ENCODE measurements around the gene GFOD1. TPM values are rescaled to one million over a fixed set of nuclear protein-coding genes. Genes with fewer than 3 reads are reported as not detected.
A peak's percentile ranks its signal among the peaks of the same experiment; 100 is the strongest.

GFOD1 gene
- total RNA-seq, 3 donors from 2014 or later, result 25.5 to 39.0 (median 38.1) TPM

DNA sequence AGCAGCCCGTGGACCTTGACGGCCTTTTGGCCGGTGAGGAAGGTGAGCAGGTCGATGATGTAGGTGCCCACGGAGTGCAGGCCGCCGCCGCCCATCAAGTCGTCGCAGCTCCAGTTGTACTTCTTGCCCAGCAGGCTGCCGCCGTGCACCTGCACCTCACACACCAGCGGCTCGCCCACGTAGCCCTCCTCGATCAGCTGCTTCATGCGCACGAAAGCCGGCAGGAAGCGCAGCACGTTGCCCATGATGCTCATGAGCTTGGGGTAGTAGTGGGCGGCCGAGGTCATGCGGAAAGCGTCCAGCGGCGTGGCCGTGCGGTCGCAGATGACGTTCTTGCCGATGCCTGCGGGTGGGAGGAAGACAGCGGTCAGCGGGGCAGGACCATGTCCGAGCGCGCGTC lies 122.1 kb downstream of the GFOD1 start:
- Mint-ChIP-seq H3K4me3 (no peak overlapping the region), H3K36me3 (ENCODE audit: insufficient read depth) (no peaks in the 10 kb centered on the region), H3K9me3 (no peaks in the 10 kb centered on the region), H3K4me1 (ENCODE audit: low read depth) (peaks cover 6% of the 10 kb centered on the region), H3K27me3 (ENCODE audit: low read depth) (no peaks in the 10 kb centered on the region)
- ATAC-seq (no peak), DNase-seq (no peak)

DNA sequence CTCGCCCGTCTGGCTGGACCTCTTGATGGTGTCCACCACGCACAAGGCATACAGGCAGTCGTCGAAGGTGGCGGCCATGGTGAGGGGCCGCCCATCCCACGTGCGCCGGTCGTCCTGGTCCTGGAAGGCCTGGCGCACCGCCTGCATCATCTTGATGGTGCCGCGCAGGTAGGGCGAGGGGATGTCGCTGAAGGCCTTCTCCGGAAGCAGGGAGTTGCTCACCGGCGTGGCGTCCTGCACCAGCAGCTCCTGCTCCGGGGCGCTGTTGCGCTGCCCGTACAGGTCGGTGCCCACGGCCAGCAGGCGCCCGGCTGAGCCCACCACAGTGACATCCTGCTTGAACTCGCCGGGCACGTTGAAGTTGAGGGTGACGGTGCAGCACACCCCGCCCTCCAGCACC lies 122.6 kb downstream of the GFOD1 start:
- no peak for DNase-seq
- Mint-ChIP-seq H3K36me3 (ENCODE audit: insufficient read depth) (no peaks in the 10 kb centered on the region), H3K4me3 (no peak overlapping the region), H3K27me3 (ENCODE audit: low read depth) (no peaks in the 10 kb centered on the region), H3K4me1 (ENCODE audit: low read depth) (peaks cover 6% of the 10 kb centered on the region), H3K9me3 (no peaks in the 10 kb centered on the region)
- ATAC-seq, result no peak

DNA sequence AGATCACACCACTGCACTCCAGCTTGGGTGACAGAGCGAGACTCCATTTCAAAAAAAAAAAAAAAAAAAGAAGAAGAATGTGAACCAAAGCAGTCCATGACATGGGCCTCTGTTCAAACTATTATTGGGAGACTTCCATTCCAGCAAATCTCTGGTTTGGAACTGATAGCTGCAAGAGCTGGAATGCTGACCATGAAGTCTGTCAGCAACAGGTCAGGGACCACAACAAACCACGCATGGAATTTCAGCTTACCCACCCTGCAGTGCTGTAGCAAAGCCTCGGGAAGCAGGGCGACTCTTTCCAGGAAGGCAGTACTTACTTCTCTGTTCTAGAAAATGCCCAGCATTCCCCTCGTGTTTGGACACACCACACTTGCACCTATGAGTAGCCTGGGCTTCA lies 125.0 kb downstream of the GFOD1 start:
- Mint-ChIP-seq H3K9me3 (no peaks in the 10 kb centered on the region), H3K36me3 (ENCODE audit: insufficient read depth) (no peaks in the 10 kb centered on the region), H3K4me1 (ENCODE audit: low read depth) (peaks cover 10% of the 10 kb centered on the region), H3K27me3 (ENCODE audit: low read depth) (no peaks in the 10 kb centered on the region), H3K4me3 (no peak overlapping the region)
- no peak for ATAC-seq
- DNase-seq, result no peak

GRCh38 chr6:13360671-13361540 lies 126.5 kb downstream of the GFOD1 start:
- no peak overlapping the region for H3K4me3 Mint-ChIP-seq
- no peak for ATAC-seq
- no peak for DNase-seq
- no peaks in the 10 kb centered on the region for H3K27me3 Mint-ChIP-seq (ENCODE audit: low read depth)
- peaks cover 26% of the 10 kb centered on the region for H3K4me1 Mint-ChIP-seq (ENCODE audit: low read depth)
- H3K9me3 Mint-ChIP-seq, result no peaks in the 10 kb centered on the region
- H3K36me3 Mint-ChIP-seq (ENCODE audit: insufficient read depth), result no peaks in the 10 kb centered on the region

GRCh38 chr6:13359287-13359686 lies 128.1 kb downstream of the GFOD1 start:
- H3K4me1 Mint-ChIP-seq (ENCODE audit: low read depth), result peaks cover 40% of the 10 kb centered on the region
- no peaks in the 10 kb centered on the region for H3K27me3 Mint-ChIP-seq (ENCODE audit: low read depth)
- ATAC-seq (no peak), DNase-seq (no peak)
- no peak overlapping the region for H3K4me3 Mint-ChIP-seq
- H3K36me3 Mint-ChIP-seq (ENCODE audit: insufficient read depth), result no peaks in the 10 kb centered on the region
- H3K9me3 Mint-ChIP-seq, result no peaks in the 10 kb centered on the region

DNA sequence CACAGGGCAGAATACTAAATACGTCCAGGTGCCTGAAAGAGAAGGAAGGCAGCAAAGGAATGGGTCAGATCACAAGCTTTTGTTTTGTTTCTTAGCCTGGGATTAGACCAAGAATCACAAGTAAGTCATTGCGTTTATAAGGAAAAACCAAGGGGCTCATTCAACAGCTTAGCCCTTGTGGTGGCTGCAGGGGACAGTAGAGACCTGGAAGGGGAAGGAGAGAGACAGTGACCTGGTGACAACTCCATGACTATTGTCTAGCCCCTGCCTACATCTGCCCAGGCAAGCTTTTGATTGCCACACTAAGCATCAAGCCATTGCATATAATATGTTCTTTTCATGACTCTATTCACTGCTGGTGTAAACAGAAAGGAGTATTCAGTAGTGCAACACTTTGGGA lies 128.9 kb downstream of the GFOD1 start:
- Mint-ChIP-seq H3K36me3 (ENCODE audit: insufficient read depth) (no peaks in the 10 kb centered on the region), H3K4me1 (ENCODE audit: low read depth) (peaks cover 47% of the 10 kb centered on the region), H3K4me3 (no peak overlapping the region), H3K9me3 (no peaks in the 10 kb centered on the region), H3K27me3 (ENCODE audit: low read depth) (no peaks in the 10 kb centered on the region)
- ATAC-seq (no peak), DNase-seq (no peak)

GRCh38 chr6:13357551-13358075 lies 129.8 kb downstream of the GFOD1 start:
- ATAC-seq (no peak), DNase-seq (no peak)
- Mint-ChIP-seq H3K27me3 (ENCODE audit: low read depth) (no peaks in the 10 kb centered on the region), H3K4me3 (no peak overlapping the region), H3K4me1 (ENCODE audit: low read depth) (peaks cover 51% of the 10 kb centered on the region), H3K36me3 (ENCODE audit: insufficient read depth) (no peaks in the 10 kb centered on the region), H3K9me3 (no peaks in the 10 kb centered on the region)

DNA sequence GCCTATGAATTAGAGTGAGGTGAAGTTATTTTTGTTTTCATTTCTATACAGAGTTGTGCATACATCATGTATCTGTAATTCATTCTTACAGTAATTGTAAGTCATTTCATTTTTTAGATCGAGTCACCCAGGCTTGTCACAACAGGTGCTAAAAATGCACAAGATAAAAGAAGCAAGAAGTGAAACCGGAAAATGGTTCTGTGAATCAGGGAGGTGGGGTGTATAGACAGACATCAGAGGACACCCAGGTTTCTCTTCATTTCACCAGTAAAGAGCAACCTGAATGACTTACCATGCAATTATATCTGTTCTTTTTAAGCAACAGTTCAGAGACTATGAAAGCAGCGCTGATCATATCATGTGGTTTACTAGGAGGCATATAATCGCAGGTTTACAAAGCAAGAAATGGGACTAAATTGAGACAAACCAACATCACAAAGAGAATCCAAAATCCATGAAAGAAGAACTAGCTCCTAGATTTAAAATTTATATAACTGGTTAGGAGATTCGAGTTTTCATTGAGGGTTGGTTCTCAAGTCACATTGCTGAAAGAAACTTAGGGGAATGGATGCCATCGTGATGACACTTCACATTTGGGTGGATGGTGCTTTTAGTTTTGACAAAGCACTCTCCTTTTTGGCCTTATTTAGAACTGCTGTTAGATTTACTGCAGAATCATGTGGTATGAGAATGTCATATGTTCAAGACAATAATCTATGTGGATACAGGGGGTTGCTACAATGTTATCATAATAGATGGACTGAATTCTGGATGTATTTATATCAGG lies 131.2 kb downstream of the GFOD1 start:
- DNase-seq (peak; percentile 14), ATAC-seq (peak; percentile 83 to 86)
- Mint-ChIP-seq H3K4me3 (peak overlapping the region; percentile 71), H3K27me3 (ENCODE audit: low read depth) (no peaks in the 10 kb centered on the region), H3K36me3 (ENCODE audit: insufficient read depth) (no peaks in the 10 kb centered on the region), H3K9me3 (no peaks in the 10 kb centered on the region), H3K4me1 (ENCODE audit: low read depth) (peaks cover 51% of the 10 kb centered on the region)

GRCh38 chr6:13355043-13355945 lies 132.1 kb downstream of the GFOD1 start:
- Mint-ChIP-seq H3K4me1 (ENCODE audit: low read depth) (peaks cover 46% of the 10 kb centered on the region), H3K4me3 (peak overlapping the region; percentile 71), H3K27me3 (ENCODE audit: low read depth) (no peaks in the 10 kb centered on the region), H3K9me3 (no peaks in the 10 kb centered on the region), H3K36me3 (ENCODE audit: insufficient read depth) (no peaks in the 10 kb centered on the region)
- ATAC-seq, result peak; percentile 78 to 79
- no peak for DNase-seq

DNA sequence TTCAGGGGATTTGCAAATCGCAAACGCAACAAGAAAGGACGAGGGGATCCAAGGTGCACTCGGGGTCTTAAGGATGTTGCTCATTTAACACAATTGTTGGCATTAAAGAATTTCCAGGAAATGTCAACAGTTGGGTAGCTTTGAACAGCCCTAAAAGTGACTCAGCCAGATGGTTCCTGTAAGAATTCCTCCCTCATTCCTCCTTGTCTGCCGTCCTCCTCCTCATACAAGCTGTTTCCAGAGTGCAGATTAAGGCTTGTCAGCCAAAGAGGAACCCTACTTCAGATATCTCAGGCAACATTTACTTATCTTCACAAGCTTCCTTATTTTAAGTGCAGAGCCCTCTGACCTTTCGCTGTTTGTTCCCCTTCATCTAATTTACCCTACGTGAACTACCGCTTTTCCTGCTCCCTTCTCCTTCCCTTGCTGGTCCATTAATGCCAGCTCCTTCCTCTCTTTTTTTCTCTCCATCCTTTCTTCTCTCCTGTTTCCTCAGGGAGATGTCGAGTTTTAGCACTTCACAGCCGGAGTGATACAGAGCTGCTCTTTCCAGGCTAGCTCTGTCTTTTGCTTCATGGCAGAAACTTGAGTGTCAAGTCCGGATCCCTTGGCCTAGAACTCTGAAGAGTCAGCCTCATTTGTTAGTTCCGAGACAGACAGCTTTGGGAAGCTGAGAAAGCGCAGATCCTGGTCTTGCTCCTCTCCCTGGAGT lies 132.9 kb downstream of the GFOD1 start:
- no peaks in the 10 kb centered on the region for H3K36me3 Mint-ChIP-seq (ENCODE audit: insufficient read depth)
- peaks cover 46% of the 10 kb centered on the region for H3K4me1 Mint-ChIP-seq (ENCODE audit: low read depth)
- no peaks in the 10 kb centered on the region for H3K27me3 Mint-ChIP-seq (ENCODE audit: low read depth)
- no peaks in the 10 kb centered on the region for H3K9me3 Mint-ChIP-seq
- ATAC-seq (no peak), DNase-seq (no peak)
- peak overlapping the region; percentile 71 for H3K4me3 Mint-ChIP-seq

DNA sequence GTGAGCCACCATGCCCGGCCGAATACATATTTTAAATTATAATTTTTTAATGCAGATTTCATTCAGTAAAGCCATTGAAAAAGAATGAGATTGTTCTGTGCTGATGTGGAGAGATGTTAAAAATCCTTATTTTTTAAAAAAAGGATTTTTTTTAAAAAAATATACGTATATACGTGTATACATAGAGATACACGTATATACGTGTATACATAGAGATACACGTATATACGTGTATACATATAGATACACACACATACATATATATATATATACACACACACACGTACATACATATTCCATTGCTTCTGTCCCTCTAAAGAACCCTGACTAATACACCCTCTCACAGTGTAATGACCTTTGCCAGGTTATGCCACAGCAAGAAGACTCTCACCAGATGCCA lies 135.2 kb downstream of the GFOD1 start:
- Mint-ChIP-seq H3K36me3 (ENCODE audit: insufficient read depth) (no peaks in the 10 kb centered on the region), H3K4me1 (ENCODE audit: low read depth) (peaks cover 40% of the 10 kb centered on the region), H3K9me3 (no peaks in the 10 kb centered on the region), H3K27me3 (ENCODE audit: low read depth) (no peaks in the 10 kb centered on the region), H3K4me3 (no peak overlapping the region)
- ATAC-seq (no peak), DNase-seq (no peak)

DNA sequence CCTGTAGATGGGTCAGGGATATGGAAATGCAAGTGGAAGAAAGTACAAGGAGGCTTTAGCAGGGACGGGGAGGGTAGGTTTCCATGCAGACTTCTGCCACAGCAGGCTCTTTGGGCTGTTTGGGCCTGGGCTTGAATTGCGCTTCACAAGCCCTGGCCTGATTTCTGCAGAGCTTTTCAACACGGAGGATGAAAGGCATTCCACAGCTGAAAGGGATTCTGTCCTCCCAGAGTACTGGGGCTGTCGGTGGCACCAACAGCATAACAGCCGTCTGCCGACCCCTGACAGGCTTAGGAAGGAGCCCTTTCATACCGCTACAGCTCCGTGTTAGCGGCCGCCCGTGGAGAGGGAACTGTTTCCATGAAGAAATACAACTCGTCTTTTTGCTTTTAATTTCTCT lies 136.1 kb downstream of the GFOD1 start:
- H3K36me3 Mint-ChIP-seq (ENCODE audit: insufficient read depth), result no peaks in the 10 kb centered on the region
- H3K9me3 Mint-ChIP-seq, result no peaks in the 10 kb centered on the region
- no peaks in the 10 kb centered on the region for H3K27me3 Mint-ChIP-seq (ENCODE audit: low read depth)
- DNase-seq (no peak), ATAC-seq (no peak)
- H3K4me1 Mint-ChIP-seq (ENCODE audit: low read depth), result peaks cover 31% of the 10 kb centered on the region
- no peak overlapping the region for H3K4me3 Mint-ChIP-seq

DNA sequence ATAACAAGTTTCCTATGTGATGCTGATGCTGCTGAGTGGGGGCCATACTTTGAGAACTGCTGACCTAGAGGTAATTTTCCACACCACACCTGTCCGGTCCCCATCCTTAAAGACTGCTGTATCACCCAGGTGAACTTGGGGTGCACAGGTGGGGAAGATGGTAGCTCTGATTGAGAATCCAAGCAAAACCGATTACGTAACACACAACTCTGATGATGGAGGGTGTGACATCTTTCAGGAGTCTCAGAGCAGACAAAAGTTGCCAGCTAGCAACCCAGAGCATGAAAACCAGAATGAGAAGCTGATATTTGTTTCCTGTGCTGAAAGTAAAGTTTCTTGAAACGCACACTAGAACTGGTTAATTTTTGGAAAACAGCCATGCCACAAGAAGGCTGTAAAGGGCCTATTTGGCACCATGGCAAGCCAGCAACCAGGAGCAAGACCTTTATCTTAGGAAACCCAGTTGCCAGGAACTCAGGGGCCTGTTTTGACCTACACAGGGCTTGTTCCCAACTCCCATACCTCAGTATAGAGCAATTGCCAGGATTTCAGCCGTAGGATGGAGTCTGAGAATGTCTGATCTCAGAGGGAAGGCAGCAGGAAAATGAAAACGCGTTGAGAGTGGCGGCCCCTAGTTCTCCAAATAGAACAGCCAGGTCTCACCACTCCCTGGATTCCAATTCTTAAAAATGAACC lies 137.4 kb downstream of the GFOD1 start:
- no peak overlapping the region for H3K4me3 Mint-ChIP-seq
- no peaks in the 10 kb centered on the region for H3K9me3 Mint-ChIP-seq
- no peak for DNase-seq
- no peak for ATAC-seq
- no peaks in the 10 kb centered on the region for H3K36me3 Mint-ChIP-seq (ENCODE audit: insufficient read depth)
- peaks cover 18% of the 10 kb centered on the region for H3K4me1 Mint-ChIP-seq (ENCODE audit: low read depth)
- no peaks in the 10 kb centered on the region for H3K27me3 Mint-ChIP-seq (ENCODE audit: low read depth)
